ENCODE data around the gene CHDH. TPM values are rescaled to one million over a fixed set of nuclear protein-coding genes. Genes with fewer than 3 reads are reported as not detected.

Gene CHDH
- polyA plus RNA-seq, 4 donors = 2.2 to 17.9 (median 7.9) TPM

DNA sequence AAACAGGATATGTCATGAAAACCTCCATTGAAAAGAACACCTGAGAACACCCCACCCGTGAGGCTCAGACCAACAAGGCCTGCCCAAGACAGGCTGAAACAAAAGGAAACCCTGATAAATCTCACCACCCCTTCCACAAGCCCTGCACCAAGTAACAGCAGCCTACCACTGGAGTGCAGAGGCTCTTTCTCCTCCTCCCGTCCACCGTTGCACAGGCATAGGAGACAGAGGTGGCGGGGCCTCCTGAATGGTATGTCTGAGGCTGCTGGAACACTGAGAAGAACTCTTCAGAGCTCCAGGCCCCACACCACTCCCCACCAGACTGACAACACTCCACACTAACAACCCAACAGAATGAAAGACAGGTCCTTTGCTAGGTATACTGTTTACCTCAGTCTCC lies 21.4 kb downstream of the CHDH start:
- H3K27me3 ChIP-seq (ENCODE audit: control insufficient read depth in 3 of 3, insufficient read depth in 3 of 3, low read length in 3 of 3) = no peaks in the 10 kb centered on the region
- peaks cover 0 to 50% (median 0%) of the 10 kb centered on the region in 3 donors for H3K36me3 ChIP-seq (ENCODE audit: control insufficient read depth in 3 of 3, insufficient read depth in 2 of 3, low read depth in 1 of 3, low read length in 3 of 3)

DNA sequence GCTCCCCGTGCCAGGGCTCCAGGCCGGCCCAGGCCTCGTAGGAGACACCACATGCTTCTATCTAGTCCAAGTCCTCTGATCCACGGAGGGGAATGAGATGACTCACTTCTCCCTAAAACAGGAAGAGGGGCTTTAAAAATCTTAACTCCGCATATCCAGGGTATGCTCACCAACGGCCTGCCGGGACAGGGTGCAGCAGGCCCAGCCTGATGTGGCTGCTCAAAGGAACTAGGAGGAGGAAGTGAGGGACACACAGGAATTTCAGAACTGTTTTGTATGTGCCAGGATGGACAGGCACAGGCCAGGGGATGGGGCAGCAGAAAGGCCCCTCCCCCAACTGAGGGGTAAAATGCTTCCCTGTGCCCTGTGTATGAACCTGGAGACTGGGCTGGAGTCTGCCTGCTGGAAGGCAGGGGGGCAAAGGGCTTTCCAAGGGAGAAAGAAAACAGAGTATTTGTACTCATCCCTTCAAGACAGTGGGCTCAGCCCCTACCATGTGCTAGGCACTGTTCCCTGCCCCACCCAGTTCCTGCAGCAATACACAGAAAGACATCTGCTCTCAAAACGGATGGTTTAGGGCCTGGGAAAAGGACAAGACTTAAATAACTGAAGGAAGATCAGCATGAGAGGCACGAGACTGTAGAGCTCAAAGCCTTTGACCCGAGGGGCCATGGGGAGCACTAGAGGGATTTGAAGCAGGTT lies 22.1 kb downstream of the CHDH start:
- Histone ChIP-seq H3K27ac (ENCODE audit: low read depth in 1 of 3, low read length in 2 of 3) (no peak overlapping the region), H3K9me3 (ENCODE audit: control insufficient read depth in 2 of 2, insufficient read depth in 1 of 2, low read depth in 1 of 2, low read length in 1 of 2) (no peaks in the 10 kb centered on the region), H3K4me3 (ENCODE audit: low read depth in 1 of 3, low read length in 3 of 3) (no peak overlapping the region), H3K27me3 (ENCODE audit: control insufficient read depth in 3 of 3, insufficient read depth in 3 of 3, low read length in 3 of 3) (no peaks in the 10 kb centered on the region), H3K36me3 (ENCODE audit: control insufficient read depth in 3 of 3, insufficient read depth in 2 of 3, low read depth in 1 of 3, low read length in 3 of 3) (peaks cover 0 to 57% (median 0%) of the 10 kb centered on the region in 3 donors), H3K4me1 (ENCODE audit: control insufficient read depth in 3 of 3, insufficient read depth in 2 of 3, low read depth in 1 of 3, low read length in 2 of 3) (peaks cover 0 to 6% (median 0%) of the 10 kb centered on the region in 3 donors)
- DNase-seq (peak in 1 of 2 donors; percentile 30), FAIRE-seq (no peak)
- WGBS, 3 donors = 62 to 71% (median 66%) methylated on average over 10 of the region's 10 CpGs

More for the DNA sequence above, 21.4 kb downstream of the CHDH start:
- Histone ChIP-seq H3K4me1 (ENCODE audit: control insufficient read depth in 3 of 3, insufficient read depth in 2 of 3, low read depth in 1 of 3, low read length in 2 of 3) (peaks cover 0 to 9% (median 0%) of the 10 kb centered on the region in 3 donors), H3K27ac (ENCODE audit: low read depth in 1 of 3, low read length in 2 of 3) (peak overlapping the region in 1 of 3 donors; percentile 4), H3K9me3 (ENCODE audit: control insufficient read depth in 2 of 2, insufficient read depth in 1 of 2, low read depth in 1 of 2, low read length in 1 of 2) (no peaks in the 10 kb centered on the region), H3K4me3 (ENCODE audit: low read depth in 1 of 3, low read length in 3 of 3) (no peak overlapping the region)
- DNase-seq = no peak
- FAIRE-seq = no peak
- 81 to 92% (median 82%) methylated on average over 4 of the region's 4 CpGs for WGBS, 3 donors

DNA sequence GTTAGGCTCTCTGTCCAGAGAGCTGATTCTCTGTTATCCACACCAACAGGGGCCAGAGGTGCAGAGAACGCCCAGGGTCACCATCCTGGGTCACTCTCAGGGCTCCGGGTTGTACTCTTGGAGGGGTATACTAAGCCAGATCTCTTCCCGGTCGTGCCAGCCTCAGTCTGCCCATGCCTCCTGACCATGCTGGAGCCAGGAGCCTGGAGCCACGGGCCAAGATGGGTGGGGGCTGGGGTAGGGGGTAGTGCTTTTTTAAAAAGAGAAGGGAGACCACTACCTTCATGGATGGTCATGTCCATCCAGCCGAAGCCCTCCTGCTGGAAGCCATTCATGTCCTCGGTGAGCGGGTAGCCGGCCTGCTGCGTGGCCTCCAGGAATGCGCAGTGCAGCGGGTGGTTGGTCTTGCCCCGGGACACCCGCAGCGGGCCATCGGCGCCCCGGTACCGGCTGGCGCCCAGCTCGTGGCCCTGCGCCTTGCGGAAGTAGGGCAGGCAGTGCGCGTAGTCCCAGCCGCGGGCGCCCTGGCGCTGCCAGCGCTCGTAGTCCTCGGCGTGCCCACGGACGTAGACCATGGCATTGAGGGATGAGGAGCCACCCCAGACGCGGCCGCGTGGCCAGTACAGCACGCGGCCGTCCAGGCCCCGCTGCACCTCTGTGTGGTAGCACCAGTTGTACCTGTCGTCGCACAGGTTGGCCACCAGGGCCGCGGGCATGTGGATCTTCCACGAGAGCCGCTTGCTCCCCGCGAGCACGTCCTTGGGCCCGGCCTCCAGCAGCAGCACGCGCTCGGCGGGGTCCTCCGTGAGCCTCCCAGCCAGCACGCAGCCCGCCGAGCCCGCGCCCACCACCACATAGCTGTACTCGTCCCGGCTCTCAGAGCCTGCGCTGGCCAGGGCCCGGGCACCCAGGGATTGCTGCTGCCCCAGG lies 22.9 kb downstream of the CHDH start:
- no peak overlapping the region for H3K27ac ChIP-seq (ENCODE audit: low read depth in 1 of 3, low read length in 2 of 3)
- no peak overlapping the region for H3K4me3 ChIP-seq (ENCODE audit: low read depth in 1 of 3, low read length in 3 of 3)
- WGBS, 3 donors = 96 to 97% (median 96%) methylated on average over 62 to 67 of the region's 67 CpGs
- no peaks in the 10 kb centered on the region for H3K9me3 ChIP-seq (ENCODE audit: control insufficient read depth in 2 of 2, insufficient read depth in 1 of 2, low read depth in 1 of 2, low read length in 1 of 2)
- FAIRE-seq (no peak), DNase-seq (no peak)
- H3K27me3 ChIP-seq (ENCODE audit: control insufficient read depth in 3 of 3, insufficient read depth in 3 of 3, low read length in 3 of 3) = no peaks in the 10 kb centered on the region
- peaks cover 0 to 8% (median 0%) of the 10 kb centered on the region in 3 donors for H3K4me1 ChIP-seq (ENCODE audit: control insufficient read depth in 3 of 3, insufficient read depth in 2 of 3, low read depth in 1 of 3, low read length in 2 of 3)
- peaks cover 0 to 65% (median 3%) of the 10 kb centered on the region in 3 donors for H3K36me3 ChIP-seq (ENCODE audit: control insufficient read depth in 3 of 3, insufficient read depth in 2 of 3, low read depth in 1 of 3, low read length in 3 of 3)

DNA sequence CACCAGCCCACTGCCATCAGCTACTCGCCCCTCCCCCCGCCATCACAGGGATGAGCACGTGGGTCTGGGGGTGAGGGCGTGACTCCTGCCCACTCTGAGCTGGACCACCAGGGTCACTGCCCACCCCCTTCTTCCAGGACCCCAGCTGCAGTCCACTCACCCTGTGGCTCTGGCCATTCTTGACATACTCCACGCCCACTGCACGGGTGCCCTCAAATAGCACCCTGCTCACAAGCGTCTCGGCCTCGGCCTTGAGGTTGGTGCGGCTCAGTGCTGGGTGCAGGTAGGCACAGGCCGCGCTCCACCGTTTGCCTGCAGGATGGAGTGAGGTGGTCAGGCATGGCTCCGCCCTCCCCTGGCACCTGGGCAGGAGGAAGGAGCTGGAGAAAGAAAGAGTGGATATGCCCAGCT lies 23.9 kb downstream of the CHDH start:
- H3K27ac ChIP-seq (ENCODE audit: low read depth in 1 of 3, low read length in 2 of 3) = no peak overlapping the region
- H3K27me3 ChIP-seq (ENCODE audit: control insufficient read depth in 3 of 3, insufficient read depth in 3 of 3, low read length in 3 of 3) = no peaks in the 10 kb centered on the region
- H3K4me1 ChIP-seq (ENCODE audit: control insufficient read depth in 3 of 3, insufficient read depth in 2 of 3, low read depth in 1 of 3, low read length in 2 of 3) = peaks cover 0 to 11% (median 0%) of the 10 kb centered on the region in 3 donors
- 77 to 89% (median 82%) methylated on average over 14 of the region's 14 CpGs for WGBS, 3 donors
- H3K36me3 ChIP-seq (ENCODE audit: control insufficient read depth in 3 of 3, insufficient read depth in 2 of 3, low read depth in 1 of 3, low read length in 3 of 3) = peaks cover 0 to 74% (median 3%) of the 10 kb centered on the region in 3 donors
- no peaks in the 10 kb centered on the region for H3K9me3 ChIP-seq (ENCODE audit: control insufficient read depth in 2 of 2, insufficient read depth in 1 of 2, low read depth in 1 of 2, low read length in 1 of 2)
- FAIRE-seq (no peak), DNase-seq (no peak)
- no peak overlapping the region for H3K4me3 ChIP-seq (ENCODE audit: low read depth in 1 of 3, low read length in 3 of 3)

DNA sequence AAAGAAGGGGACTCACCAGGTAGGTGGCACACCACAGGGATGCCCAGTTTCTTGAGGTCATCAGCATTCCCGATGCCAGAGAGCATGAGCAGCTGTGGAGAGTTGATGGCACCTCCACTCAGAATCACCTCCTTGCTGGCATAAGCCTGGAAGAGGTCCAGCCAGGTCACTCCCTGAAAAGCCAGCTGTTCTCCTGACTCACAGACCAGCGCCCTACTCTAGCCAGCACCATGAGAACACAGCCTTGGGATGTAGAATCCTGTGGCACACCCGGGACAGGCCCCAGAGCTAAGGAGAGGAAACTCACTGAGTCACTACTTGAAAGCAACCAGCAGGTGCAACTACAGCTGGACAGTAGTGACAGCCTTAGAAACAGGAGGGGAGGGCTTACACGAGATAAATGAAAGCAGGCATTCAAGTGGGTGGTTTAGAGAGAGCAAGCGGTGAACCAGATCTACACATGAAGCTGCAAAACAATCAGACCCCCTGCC lies 24.5 kb downstream of the CHDH start:
- Histone ChIP-seq H3K4me3 (ENCODE audit: low read depth in 1 of 3, low read length in 3 of 3) (no peak overlapping the region), H3K4me1 (ENCODE audit: control insufficient read depth in 3 of 3, insufficient read depth in 2 of 3, low read depth in 1 of 3, low read length in 2 of 3) (peaks cover 0 to 11% (median 0%) of the 10 kb centered on the region in 3 donors), H3K36me3 (ENCODE audit: control insufficient read depth in 3 of 3, insufficient read depth in 2 of 3, low read depth in 1 of 3, low read length in 3 of 3) (peaks cover 0 to 76% (median 3%) of the 10 kb centered on the region in 3 donors), H3K9me3 (ENCODE audit: control insufficient read depth in 2 of 2, insufficient read depth in 1 of 2, low read depth in 1 of 2, low read length in 1 of 2) (no peaks in the 10 kb centered on the region), H3K27ac (ENCODE audit: low read depth in 1 of 3, low read length in 2 of 3) (no peak overlapping the region), H3K27me3 (ENCODE audit: control insufficient read depth in 3 of 3, insufficient read depth in 3 of 3, low read length in 3 of 3) (no peaks in the 10 kb centered on the region)
- peak in 1 of 2 donors; percentile 33 for DNase-seq
- no peak for FAIRE-seq
- 35 to 52% (median 41%) methylated on average over 5 of the region's 5 CpGs for WGBS, 3 donors

DNA sequence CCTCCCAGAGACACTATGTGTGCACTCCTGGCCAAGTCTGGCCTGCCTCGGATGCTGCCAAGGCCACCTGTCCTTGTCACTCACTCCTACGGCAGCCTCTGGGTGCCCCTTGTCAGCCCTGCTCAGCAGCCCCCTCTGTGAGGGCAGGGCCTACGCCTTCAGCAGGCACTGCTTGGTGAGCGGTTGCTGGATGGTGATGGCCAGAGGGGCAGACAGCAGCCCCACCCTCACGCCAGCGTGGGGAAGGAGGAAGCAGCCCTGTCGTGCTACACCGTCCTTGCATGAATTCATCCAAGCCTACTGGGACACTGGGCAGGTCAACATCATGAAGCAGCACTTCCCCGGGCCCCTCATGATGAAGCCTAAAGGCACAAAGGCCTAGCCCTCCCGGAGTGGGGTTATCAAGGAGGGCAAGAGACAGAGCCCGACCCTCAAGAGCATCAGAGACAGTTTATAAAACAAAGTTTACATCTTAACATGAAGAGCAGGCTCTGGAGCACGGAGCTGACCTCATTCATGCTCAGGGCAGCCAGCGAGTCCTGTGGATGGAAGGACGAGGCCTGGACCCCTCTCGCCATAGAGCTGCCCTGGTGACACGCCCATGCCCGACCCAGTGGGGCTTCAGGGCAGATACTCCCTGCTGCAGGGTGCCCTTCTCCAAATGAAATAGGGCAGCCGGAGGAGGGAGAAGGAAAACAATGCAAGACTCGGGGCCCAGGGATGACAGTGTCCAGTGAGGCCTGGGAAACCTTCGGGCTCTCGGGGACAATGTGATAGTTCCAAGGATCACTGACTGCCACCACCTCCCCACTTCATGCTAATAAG lies 25.3 kb downstream of the CHDH start:
- DNase-seq (no peak), FAIRE-seq (no peak)
- H3K27ac ChIP-seq (ENCODE audit: low read depth in 1 of 3, low read length in 2 of 3) = no peak overlapping the region
- WGBS, 3 donors = 79 to 81% (median 81%) methylated on average over 21 of the region's 21 CpGs
- peaks cover 0 to 11% (median 0%) of the 10 kb centered on the region in 3 donors for H3K4me1 ChIP-seq (ENCODE audit: control insufficient read depth in 3 of 3, insufficient read depth in 2 of 3, low read depth in 1 of 3, low read length in 2 of 3)
- no peak overlapping the region for H3K4me3 ChIP-seq (ENCODE audit: low read depth in 1 of 3, low read length in 3 of 3)
- H3K9me3 ChIP-seq (ENCODE audit: control insufficient read depth in 2 of 2, insufficient read depth in 1 of 2, low read depth in 1 of 2, low read length in 1 of 2) = no peaks in the 10 kb centered on the region
- peaks cover 0 to 79% (median 3%) of the 10 kb centered on the region in 3 donors for H3K36me3 ChIP-seq (ENCODE audit: control insufficient read depth in 3 of 3, insufficient read depth in 2 of 3, low read depth in 1 of 3, low read length in 3 of 3)
- no peaks in the 10 kb centered on the region for H3K27me3 ChIP-seq (ENCODE audit: control insufficient read depth in 3 of 3, insufficient read depth in 3 of 3, low read length in 3 of 3)

DNA sequence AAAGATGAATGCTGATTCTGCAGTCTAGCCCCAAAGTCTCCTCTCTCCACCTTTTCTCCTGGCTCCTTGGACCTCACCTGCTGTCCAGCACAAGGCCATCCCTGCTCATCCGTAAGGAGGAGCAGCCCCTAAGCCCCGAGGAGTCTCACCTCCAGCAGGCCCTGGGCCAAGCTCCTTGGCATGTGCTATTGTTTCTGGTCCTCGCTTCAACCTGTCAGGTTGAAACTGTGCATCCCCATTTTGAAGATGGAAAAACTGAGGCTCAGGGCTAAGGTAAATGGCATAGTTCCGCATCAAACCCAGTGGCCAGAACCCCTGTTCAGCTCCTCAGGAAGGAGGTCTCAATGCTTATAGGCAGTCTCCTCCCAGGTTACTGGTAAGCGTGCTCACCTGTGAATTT lies 26.1 kb downstream of the CHDH start:
- Histone ChIP-seq H3K36me3 (ENCODE audit: control insufficient read depth in 3 of 3, insufficient read depth in 2 of 3, low read depth in 1 of 3, low read length in 3 of 3) (peaks cover 0 to 86% (median 3%) of the 10 kb centered on the region in 3 donors), H3K4me3 (ENCODE audit: low read depth in 1 of 3, low read length in 3 of 3) (no peak overlapping the region), H3K4me1 (ENCODE audit: control insufficient read depth in 3 of 3, insufficient read depth in 2 of 3, low read depth in 1 of 3, low read length in 2 of 3) (peaks cover 0 to 10% (median 0%) of the 10 kb centered on the region in 3 donors), H3K27me3 (ENCODE audit: control insufficient read depth in 3 of 3, insufficient read depth in 3 of 3, low read length in 3 of 3) (no peaks in the 10 kb centered on the region), H3K9me3 (ENCODE audit: control insufficient read depth in 2 of 2, insufficient read depth in 1 of 2, low read depth in 1 of 2, low read length in 1 of 2) (no peaks in the 10 kb centered on the region), H3K27ac (ENCODE audit: low read depth in 1 of 3, low read length in 2 of 3) (no peak overlapping the region)
- FAIRE-seq (no peak), DNase-seq (no peak)
- 82 to 89% (median 85%) methylated on average over 5 of the region's 5 CpGs for WGBS, 3 donors

Measured in small intestine (tissue), 7 donors.